HEK293 (cell line): Measurements from ENCODE around the gene IRF1.
A peak's percentile ranks its signal among the peaks of the same experiment; 100 is the strongest.

Experiments used
- CTCF ChIA-PET: fragments of 350-600 bp; formaldehyde crosslinking; extraction: SDS; loops from one replicate; lab custom pipeline; 2021; ENCODE audit warnings: antibody characterized with exemption; lab: Yijun Ruan, JAX
- POLR2A ChIA-PET: fragments of 300-600 bp; formaldehyde crosslinking; extraction: SDS; loops from one replicate; lab custom pipeline; 2020; ENCODE audit warnings: antibody characterized with exemption, inconsistent platforms; lab: Yijun Ruan, JAX
- H3K27ac ChIP-seq: fragments of 200-500 bp; sonication (Bioruptor generic); 2 replicates; pipeline ENCODE4 v1.5.1; 2014; ENCODE audit warnings: low read depth, low read length, control low read depth, inconsistent platforms; ENCODE audit errors: extremely low read depth
- H3K36me3 ChIP-seq, 2 experiments: fragments of 200-500 bp in 1 of 2; sonication (Bioruptor generic) in 1 of 2; 1 replicate in 1 of 2; 2 replicates in 1 of 2; pipeline ENCODE4 v1.5.1; 2014 to 2017; ENCODE audit warnings: inconsistent platforms in 2 of 2, low read length in 2 of 2; ENCODE audit not compliant: control insufficient read depth in 2 of 2, insufficient read depth in 1 of 2
- H3K4me1 ChIP-seq: fragments of 200-500 bp; sonication (Bioruptor generic); 2 replicates; pipeline ENCODE4 v1.5.1; 2014; ENCODE audit warnings: mild to moderate bottlenecking, low read length, inconsistent platforms; ENCODE audit not compliant: control insufficient read depth, insufficient read depth
- H3K4me3 ChIP-seq: 2 replicates; pipeline ENCODE4 v1.5.1; 2011; ENCODE audit warnings: low read depth, mild to moderate bottlenecking, control low read depth, low read length, moderate library complexity
- H3K9me3 ChIP-seq: fragments of 200-500 bp; sonication (Bioruptor generic); 2 replicates; pipeline ENCODE4 v1.5.1; 2014; ENCODE audit warnings: low read depth, low read length, inconsistent platforms; ENCODE audit not compliant: control insufficient read depth, insufficient read depth
- BCL6B ChIP-seq: fragments of 450-650 bp; formaldehyde crosslinking; IDR thresholded peaks from 2 replicates; pipeline ENCODE4 v1.5.1; 2017; ENCODE audit warnings: missing biosample characterization, missing genetic modification characterization
- HOXD13 ChIP-seq: sonication (generic); formaldehyde crosslinking; IDR thresholded peaks from 2 replicates; pipeline ENCODE4 v1.8.0; 2022; ENCODE audit warnings: missing genetic modification reagents, borderline replicate concordance
- KLF17 ChIP-seq: fragments of 450-650 bp; formaldehyde crosslinking; IDR thresholded peaks from 2 replicates; pipeline ENCODE4 v1.5.1; 2016; ENCODE audit warnings: missing biosample characterization, missing genetic modification characterization
- PRDM1 ChIP-seq: fragments of 450-650 bp; formaldehyde crosslinking; IDR thresholded peaks from 2 replicates; pipeline ENCODE4; 2016; ENCODE audit warnings: missing biosample characterization, missing genetic modification characterization
- PRDM4 ChIP-seq: fragments of 450-650 bp; formaldehyde crosslinking; IDR thresholded peaks from 2 replicates; pipeline ENCODE4 v1.5.1; 2017; ENCODE audit warnings: missing biosample characterization, missing genetic modification characterization
- ZBTB7A ChIP-seq: fragments of 450-650 bp; formaldehyde crosslinking; IDR thresholded peaks from 2 replicates; pipeline ENCODE4 v1.5.1; 2016; ENCODE audit warnings: low read depth, missing biosample characterization, missing genetic modification characterization
- ZFHX2 ChIP-seq: fragments of 450-650 bp; formaldehyde crosslinking; conservative IDR thresholded peaks from 2 replicates; pipeline ENCODE4 v1.5.1; 2016; ENCODE audit warnings: missing biosample characterization, missing genetic modification characterization
- ZFP41 ChIP-seq: fragments of 450-650 bp; formaldehyde crosslinking; IDR thresholded peaks from 2 replicates; pipeline ENCODE4 v1.5.1; 2016; ENCODE audit warnings: missing biosample characterization, missing genetic modification characterization, borderline replicate concordance
- ZNF221 ChIP-seq: fragments of 450-650 bp; formaldehyde crosslinking; IDR thresholded peaks from 2 replicates; pipeline ENCODE4 v1.5.1; 2017; ENCODE audit warnings: missing biosample characterization, missing genetic modification characterization, borderline replicate concordance
- ZNF335 ChIP-seq: fragments of 450-650 bp; formaldehyde crosslinking; conservative IDR thresholded peaks from 2 replicates; pipeline ENCODE4 v1.5.1; 2016; ENCODE audit warnings: missing biosample characterization, missing genetic modification characterization
- ZNF341 ChIP-seq: fragments of 450-650 bp; formaldehyde crosslinking; IDR thresholded peaks from 2 replicates; pipeline ENCODE4; 2016; ENCODE audit warnings: low read depth, missing biosample characterization, missing genetic modification characterization
- ZNF518A ChIP-seq: fragments of 450-650 bp; formaldehyde crosslinking; conservative IDR thresholded peaks from 2 replicates; pipeline ENCODE4 v1.5.1; 2016; ENCODE audit warnings: low read depth, missing biosample characterization, missing genetic modification characterization
- ZNF549 ChIP-seq: fragments of 450-650 bp; IDR thresholded peaks from 2 replicates; pipeline ENCODE4 v1.5.1; 2018; ENCODE audit warnings: missing biosample characterization, missing genetic modification characterization, mild to moderate bottlenecking, inconsistent platforms, moderate library complexity

The IRF1 gene

GRCh38 chr5:132467287-132467984, 23.1 kb downstream of the IRF1 start (continued):
- TF ChIP-seq ZNF518A (tag by site-specific recombination) (no peak), KLF17 (tag by site-specific recombination) (no peak)

- H3K36me3 ChIP-seq, result no peaks in the 10 kb centered on the region
- H3K9me3 ChIP-seq, result no peaks in the 10 kb centered on the region
- POLR2A ChIA-PET, result interaction anchor here (0.7 kb wide), 1 partner anchor 173 kb away, joined by 3 read pairs; the partner anchor contains the start of gene SLC22A4
- TF ChIP-seq ZNF549, result no peak
- TF ChIP-seq ZNF341 (tag by site-specific recombination), result peak; percentile 83
- TF ChIP-seq, all 188 proteins: peak for 1
- Histone ChIP-seq H3K4me3 (no peak overlapping the region), H3K4me1 (0 out of 2 replicates have a peak, but pooled peaks cover 3% of the 10 kb centered on the region), H3K27ac (no peak overlapping the region)
- CTCF ChIA-PET, result interaction anchor here (0.5 to 0.6 kb wide), 3 partner anchors 60 to 401 kb away, joined by 3 to 4 read pairs (median 3); no protein-coding TSS in a partner anchor
These were observed 23.9 kb downstream of the IRF1 start for GRCh38 chr5:132466433-132467286.

GRCh38 chr5:132465059-132465707, 25.4 kb downstream of the IRF1 start:
- H3K9me3 ChIP-seq, result no peaks in the 10 kb centered on the region
- no peak overlapping the region for H3K27ac ChIP-seq

GRCh38 chr5:132464156-132464939, 26.2 kb downstream of the IRF1 start:
- Histone ChIP-seq H3K4me3 (no peak overlapping the region), H3K36me3 (no peaks in the 10 kb centered on the region), H3K9me3 (no peaks in the 10 kb centered on the region), H3K27ac (no peak overlapping the region), H3K4me1 (no peaks in the 10 kb centered on the region)
- ChIA-PET CTCF (no interaction called here), POLR2A (interaction anchor here (1.0 kb wide), 1 partner anchor 27 kb away, joined by 4 read pairs; the partner anchor contains the start of gene IRF1)
- TF ChIP-seq ZNF335 (tag by site-specific recombination), result no peak
- no peak for TF ChIP-seq HOXD13 (CRISPR knock-in tag)
- TF ChIP-seq ZNF221, result no peak
- no peak for TF ChIP-seq BCL6B
- TF ChIP-seq PRDM1 (tag by site-specific recombination), result peak; percentile 21; the same call in 1 of the 2 replicates
- TF ChIP-seq PRDM4, result no peak

More at GRCh38 chr5:132465059-132465707, 25.4 kb downstream of the IRF1 start:
- Histone ChIP-seq H3K4me3 (no peak overlapping the region), H3K36me3 (no peaks in the 10 kb centered on the region), H3K4me1 (no peaks in the 10 kb centered on the region)
- TF ChIP-seq ZBTB7A (no peak), ZNF341 (tag by site-specific recombination) (peak; percentile 64), ZFHX2 (tag by site-specific recombination) (peak; percentile 44; the same call in 1 of the 2 replicates), ZFP41 (tag by site-specific recombination) (no peak)
- POLR2A ChIA-PET, result interaction anchor here (1.0 kb wide), 1 partner anchor 26 kb away, joined by 4 read pairs; the partner anchor contains the start of gene IRF1
- CTCF ChIA-PET, result no interaction called here
